ENCODE results near the gene CCNQ.

Gene CCNQ

GRCh38 chrX:153572601-153573000 is 26.3 kb downstream of the CCNQ start:
- DNase-seq, result no peak

GRCh38 chrX:153571534-153571908 is 27.4 kb downstream of the CCNQ start:
- no peak for DNase-seq

- DNase-seq, result no peak
Observed at GRCh38 chrX:153569475-153569874, 29.5 kb downstream of the CCNQ start.

- no peak for DNase-seq
Observed at GRCh38 chrX:153568451-153569011, 30.4 kb downstream of the CCNQ start.

- no peak for DNase-seq
Observed at GRCh38 chrX:153565996-153566580, 32.9 kb downstream of the CCNQ start.

- DNase-seq, result no peak
Observed at GRCh38 chrX:153564047-153564606, 34.8 kb downstream of the CCNQ start.

GRCh38 chrX:153562546-153562945 is 36.4 kb downstream of the CCNQ start:
- DNase-seq, result no peak

GRCh38 chrX:153561337-153561736 is 37.6 kb downstream of the CCNQ start:
- no peak for DNase-seq

GRCh38 chrX:153560466-153560865 is 38.5 kb downstream of the CCNQ start:
- DNase-seq, result no peak

GRCh38 chrX:153560000-153560399 is 38.9 kb downstream of the CCNQ start:
- no peak for DNase-seq

- DNase-seq, result no peak
Observed at GRCh38 chrX:153557618-153558355, 41.2 kb downstream of the CCNQ start.

GRCh38 chrX:153556767-153557166 is 42.2 kb downstream of the CCNQ start:
- DNase-seq, result no peak

- no peak for DNase-seq
Observed at GRCh38 chrX:153554519-153555167, 44.3 kb downstream of the CCNQ start.

- DNase-seq, result no peak
Observed at GRCh38 chrX:153551135-153551534, 47.8 kb downstream of the CCNQ start.

- DNase-seq, result no peak
Observed at GRCh38 chrX:153549807-153550206, 49.1 kb downstream of the CCNQ start.

- no peak for DNase-seq
Observed at GRCh38 chrX:153549231-153549630, 49.7 kb downstream of the CCNQ start.

- no peak for DNase-seq
Observed at GRCh38 chrX:153547195-153547594, 51.7 kb downstream of the CCNQ start.

- no peak for DNase-seq
Observed at GRCh38 chrX:153546386-153546785, 52.6 kb downstream of the CCNQ start.

GRCh38 chrX:153544727-153545126 is 54.2 kb downstream of the CCNQ start:
- DNase-seq, result no peak

- no peak for DNase-seq
Observed at GRCh38 chrX:153539979-153540358, 59.0 kb downstream of the CCNQ start.

- DNase-seq, result no peak
Observed at GRCh38 chrX:153539171-153539978, 59.6 kb downstream of the CCNQ start.

- no peak for DNase-seq
Observed at GRCh38 chrX:153538424-153538823, 60.5 kb downstream of the CCNQ start.
